Stimulated activated CD4-positive, alpha-beta T cell treated with anti-CD3 and anti-CD28 coated beads, Interleukin-12 subunit alpha, Interleukin-12 subunit beta, amount 100 ng/mL, for 24 hours (primary cell): ENCODE data around the gene SUPT3H.
"Not testable (repeated sequence)": the region's sequence is repeated elsewhere in the genome, so short reads cannot be mapped to it uniquely, and the experiment has no call there.

ENCODE experiments used
- DNase-seq, 2 experiments: peaks; one replicate each; pipeline ENCODE4 v3.0.0-alpha.2; 2020; ENCODE audit warnings: low read depth in 2 of 2

The SUPT3H gene

GRCh38 chr6:45067446-45067845 is 310.3 kb downstream of the SUPT3H start:
- not testable (repeated sequence) for DNase-seq

DNA sequence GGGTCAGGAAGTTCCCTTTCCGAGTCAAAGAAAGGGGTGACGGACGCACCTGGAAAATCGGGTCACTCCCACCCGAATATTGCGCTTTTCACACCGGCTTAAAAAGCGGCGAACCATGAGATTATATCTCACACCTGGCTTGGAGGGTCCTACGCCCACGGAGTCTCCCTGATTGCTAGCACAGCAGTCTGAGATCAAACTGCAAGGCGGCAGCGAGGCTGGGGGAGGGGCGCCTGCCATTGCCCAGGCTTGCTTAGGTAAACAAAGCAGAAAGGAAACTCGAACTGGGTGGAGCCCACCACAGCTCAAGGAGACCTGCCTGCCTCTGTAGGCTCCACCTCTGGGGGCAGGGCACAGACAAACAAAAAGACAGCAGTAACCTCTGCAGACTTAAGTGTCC is 315.1 kb downstream of the SUPT3H start:
- not testable (repeated sequence) for DNase-seq

DNA sequence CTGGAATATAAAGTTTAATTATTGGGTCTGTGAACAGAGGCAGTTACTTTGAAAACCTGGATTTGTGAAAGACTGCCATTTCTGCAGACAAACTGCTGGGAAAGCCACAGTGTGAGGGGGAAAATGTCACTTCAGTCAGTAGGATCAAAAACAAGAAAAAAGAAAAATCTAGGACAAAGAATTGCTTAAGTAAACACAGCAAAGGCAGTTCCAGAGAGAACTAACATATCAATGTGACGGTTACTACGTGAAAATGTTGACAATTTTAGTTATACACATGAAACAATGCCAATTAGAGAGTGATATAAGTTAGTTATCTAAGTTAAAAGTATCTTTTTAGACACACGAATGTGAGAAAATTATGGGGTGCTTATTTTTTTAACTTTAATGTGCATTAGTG is 320.0 kb downstream of the SUPT3H start:
- no peak for DNase-seq

DNA sequence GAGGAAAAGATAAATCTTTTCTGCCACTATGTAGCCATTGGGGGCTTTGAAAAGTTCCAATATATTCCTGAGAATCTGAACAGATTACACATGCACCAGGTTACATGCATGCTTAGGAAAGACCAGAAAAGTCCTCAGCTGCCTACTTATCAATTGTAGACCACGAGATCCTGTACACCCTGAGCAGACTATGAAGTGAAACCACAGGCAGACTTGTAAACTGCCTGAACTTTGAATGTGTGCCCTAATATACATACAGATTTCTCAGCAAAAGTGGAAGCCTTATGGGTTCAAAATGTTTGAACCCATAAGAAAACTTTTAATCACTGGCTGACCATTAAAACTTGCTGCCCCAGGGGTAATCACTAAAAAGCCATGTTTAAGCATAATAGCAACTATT is 323.1 kb downstream of the SUPT3H start:
- DNase-seq = no peak

- no peak for DNase-seq
These were observed 325.4 kb downstream of the SUPT3H start for GRCh38 chr6:45052325-45052724.

- DNase-seq = no peak
These were observed 328.4 kb downstream of the SUPT3H start for GRCh38 chr6:45049188-45049843.

GRCh38 chr6:45047573-45047972 is 330.2 kb downstream of the SUPT3H start:
- DNase-seq = no peak

- DNase-seq = no peak
These were observed 332.5 kb downstream of the SUPT3H start for GRCh38 chr6:45045253-45045601.

- no peak for DNase-seq
These were observed 333.1 kb downstream of the SUPT3H start for GRCh38 chr6:45044510-45045252.

DNA sequence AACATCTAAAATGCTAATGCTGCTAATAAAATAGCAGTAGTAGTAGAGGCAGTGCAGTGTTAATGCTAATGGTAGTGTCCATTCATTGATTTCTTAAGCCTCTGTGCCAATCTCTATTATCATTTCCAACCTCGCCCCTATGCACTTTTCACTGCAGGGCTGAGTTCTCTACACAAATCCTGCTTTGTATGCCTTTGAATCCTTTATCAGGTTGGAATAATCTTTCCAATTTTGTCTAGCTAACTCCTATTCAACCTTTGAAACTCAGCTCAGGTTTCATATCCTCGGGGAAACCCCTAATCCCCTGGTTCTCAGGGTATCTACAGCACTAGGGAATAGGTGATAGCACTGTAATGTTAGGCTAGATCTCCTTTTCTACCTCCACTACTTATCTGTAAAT is 333.6 kb downstream of the SUPT3H start:
- no peak for DNase-seq

DNA sequence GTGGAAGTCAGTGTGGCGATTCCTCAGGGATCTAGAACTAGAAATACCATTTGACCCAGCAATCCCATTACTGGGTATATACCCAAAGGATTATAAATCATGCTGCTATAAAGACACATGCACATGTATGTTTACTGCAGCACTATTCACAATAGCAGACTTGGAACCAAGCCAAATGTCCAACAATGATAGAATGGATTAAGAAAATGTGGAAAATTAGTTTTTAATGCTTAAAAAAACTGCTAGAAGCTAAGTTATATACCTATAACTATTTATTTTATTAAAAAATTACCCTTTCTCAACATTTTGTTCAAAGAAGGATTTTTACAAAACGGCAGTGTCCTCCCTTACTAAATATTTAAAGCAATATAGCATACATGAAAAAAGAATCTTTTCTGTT is 335.1 kb downstream of the SUPT3H start:
- DNase-seq = not testable (repeated sequence)

DNA sequence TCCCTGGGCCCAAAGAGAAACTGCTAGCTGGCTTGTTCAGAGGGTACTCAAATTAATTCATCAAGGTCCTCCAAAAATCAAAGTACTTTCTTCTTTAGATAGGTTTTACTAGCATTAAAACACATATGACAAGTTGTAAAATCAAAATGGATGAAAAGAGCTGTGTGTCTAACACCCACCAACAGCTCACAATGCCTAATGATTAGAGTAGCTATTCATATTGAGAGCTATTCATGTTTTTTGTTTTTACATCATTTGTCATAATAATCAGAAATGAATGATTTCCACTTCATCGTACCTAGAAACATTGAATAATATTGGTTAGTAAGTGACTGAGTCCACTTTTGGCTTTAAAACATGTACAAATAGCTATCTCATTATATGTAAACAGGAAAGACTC is 339.5 kb downstream of the SUPT3H start:
- DNase-seq = no peak

- no peak for DNase-seq
These were observed 341.6 kb downstream of the SUPT3H start for GRCh38 chr6:45036103-45036502.

DNA sequence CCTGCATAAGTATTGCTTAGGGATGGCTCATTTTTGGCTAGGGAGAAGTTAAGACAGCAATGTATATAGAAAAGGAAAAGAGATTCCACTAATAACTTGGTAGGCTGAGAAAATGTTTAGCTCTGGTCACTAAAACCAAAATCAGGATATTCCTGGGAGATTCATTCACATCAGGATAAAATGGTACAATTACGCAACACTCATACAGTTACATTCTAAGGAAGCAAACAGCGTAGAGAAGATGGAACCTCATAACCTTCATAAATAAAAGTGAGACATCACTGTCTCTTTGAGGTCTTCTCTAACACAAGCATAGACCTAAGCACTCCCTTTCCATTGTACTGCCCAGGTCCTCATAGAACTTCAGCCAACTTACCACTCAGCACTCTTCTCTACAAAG is 345.3 kb downstream of the SUPT3H start:
- DNase-seq = no peak

GRCh38 chr6:45031601-45032000 is 346.1 kb downstream of the SUPT3H start:
- no peak for DNase-seq

- DNase-seq = no peak
These were observed 350.6 kb downstream of the SUPT3H start for GRCh38 chr6:45027126-45027525.

DNA sequence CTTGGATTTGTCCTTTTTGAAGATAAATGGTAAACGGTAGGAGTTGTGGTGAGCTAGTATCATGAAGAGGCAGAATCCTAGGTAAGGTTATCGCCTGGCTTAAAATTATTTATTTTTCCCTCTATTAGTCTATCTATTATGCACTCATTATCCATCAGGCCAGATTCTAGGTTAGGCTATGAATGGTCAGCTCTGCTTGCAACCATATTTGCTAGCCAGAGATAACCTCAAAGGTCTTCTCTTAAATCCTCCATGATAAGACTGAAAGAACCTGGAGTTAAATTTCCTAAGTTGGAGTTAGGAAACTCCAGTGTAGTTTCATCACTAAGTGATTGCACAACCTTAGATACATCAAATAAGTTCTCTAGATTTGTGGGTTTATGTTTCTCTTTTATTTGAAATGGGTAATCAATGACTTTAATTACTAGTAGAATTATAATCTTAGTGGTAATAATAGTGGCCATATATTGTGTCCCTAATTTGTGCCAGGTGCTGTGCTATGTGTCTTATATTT is 351.7 kb downstream of the SUPT3H start:
- no peak for DNase-seq

- no peak for DNase-seq
These were observed 353.1 kb downstream of the SUPT3H start for GRCh38 chr6:45024610-45025009.

DNA sequence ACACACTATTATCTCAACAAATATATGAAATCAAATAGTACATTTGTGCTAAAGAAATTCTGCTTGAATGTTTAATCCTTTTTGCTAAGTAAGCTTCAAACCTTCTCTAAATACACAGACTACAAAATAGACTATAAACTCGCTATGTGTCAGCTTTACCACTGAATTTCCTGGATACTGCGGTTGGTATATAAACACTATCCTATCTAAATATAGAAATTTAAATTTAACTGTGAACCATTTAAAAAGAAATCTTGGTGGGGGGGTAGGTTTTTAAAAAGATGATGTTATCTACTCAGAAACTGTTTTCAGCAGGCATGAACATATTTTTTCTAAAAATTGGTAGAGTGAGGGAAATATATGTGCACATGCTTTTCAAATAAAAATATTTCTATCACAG is 356.1 kb downstream of the SUPT3H start:
- DNase-seq = no peak

- no peak for DNase-seq
These were observed 365.0 kb downstream of the SUPT3H start for GRCh38 chr6:45012687-45013086.

DNA sequence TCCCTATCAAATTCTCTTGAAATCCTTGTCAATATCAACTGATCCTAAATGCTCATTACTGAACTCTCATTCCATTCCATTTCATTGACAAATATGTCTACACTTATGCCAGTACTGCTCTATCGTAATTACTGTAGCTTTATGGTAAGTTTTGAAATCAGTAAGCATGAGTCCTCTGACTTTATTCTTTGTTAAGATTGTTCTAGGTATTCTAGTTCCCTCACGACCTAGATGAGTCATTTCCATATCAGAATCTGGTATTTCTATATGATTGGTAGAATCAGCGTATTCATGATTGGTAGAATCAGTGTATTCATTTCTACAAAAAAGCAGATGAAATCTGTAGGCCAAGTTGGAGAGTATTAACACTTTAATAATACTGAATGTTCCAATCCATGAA is 368.2 kb downstream of the SUPT3H start:
- DNase-seq = no peak

- DNase-seq = no peak
These were observed 370.8 kb downstream of the SUPT3H start for GRCh38 chr6:45006893-45007292.

- DNase-seq = no peak
These were observed 373.8 kb downstream of the SUPT3H start for GRCh38 chr6:45003961-45004360.
